IPS-18a (cell line): ENCODE data around the gene SYNGR1.

Experiments
- H3K27ac ChIP-seq: one replicate; pipeline ENCODE4 v1.5.1; 2013; ENCODE audit warnings: low read length
- H3K27me3 ChIP-seq: one replicate; pipeline ENCODE4 v1.6.1; 2013; ENCODE audit warnings: mild to moderate bottlenecking, low read length; ENCODE audit not compliant: control insufficient read depth, insufficient read depth
- H3K36me3 ChIP-seq: one replicate; pipeline ENCODE4 v1.6.1; 2013; ENCODE audit warnings: low read depth, low read length; ENCODE audit not compliant: control insufficient read depth
- H3K4me1 ChIP-seq: one replicate; pipeline ENCODE4 v1.6.1; 2013; ENCODE audit warnings: low read depth, low read length; ENCODE audit not compliant: control insufficient read depth
- H3K4me3 ChIP-seq: one replicate; pipeline ENCODE4 v1.5.1; 2013; ENCODE audit warnings: low read length
- H3K9ac ChIP-seq: one replicate; pipeline ENCODE4 v1.6.1; 2013; ENCODE audit warnings: mild to moderate bottlenecking, low read length, moderate library complexity
- H3K9me3 ChIP-seq: one replicate; pipeline ENCODE4 v1.6.1; 2013; ENCODE audit warnings: low read depth, low read length; ENCODE audit not compliant: control insufficient read depth

SYNGR1 gene

DNA sequence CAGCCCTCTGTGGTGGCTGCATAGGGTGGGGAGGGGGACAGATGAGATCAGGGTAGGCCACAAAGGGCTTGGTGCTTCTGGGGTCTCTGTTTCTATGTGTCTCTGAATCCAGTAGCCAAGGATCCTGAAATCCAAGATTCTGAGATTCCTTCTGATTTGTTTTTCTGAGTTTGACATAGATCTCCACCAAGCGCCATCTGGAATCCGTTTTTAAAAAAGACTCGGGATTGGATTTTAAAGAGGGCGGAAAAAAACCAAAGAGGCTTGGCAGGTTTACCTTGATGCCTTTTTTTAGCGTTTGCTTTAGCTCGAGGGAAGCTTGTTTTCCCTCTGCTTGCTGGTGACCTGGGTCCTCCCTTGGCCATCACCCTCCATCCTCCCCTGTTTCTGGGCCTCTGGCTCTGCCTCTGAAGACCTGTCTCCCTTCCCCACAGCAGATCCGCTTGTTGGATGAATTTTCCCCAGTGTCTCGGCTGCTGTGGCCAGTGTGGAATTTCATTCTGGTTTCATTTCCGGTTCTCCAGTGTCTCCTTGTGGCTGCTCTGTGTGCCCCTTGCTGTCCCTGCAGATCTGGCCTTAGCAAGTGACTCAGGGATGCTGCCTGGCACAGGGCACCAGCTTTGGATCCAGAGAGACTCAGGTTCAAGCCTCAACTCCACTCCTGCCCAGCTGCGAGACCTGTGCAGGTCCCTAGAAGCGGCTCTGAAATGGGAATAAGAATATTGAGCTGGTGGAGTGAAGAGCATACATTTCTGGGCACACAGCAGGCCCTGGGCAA lies 15.1 kb downstream of the SYNGR1 start:
- no peak overlapping the region for H3K27ac ChIP-seq
- no peaks in the 10 kb centered on the region for H3K27me3 ChIP-seq
- no peak overlapping the region for H3K4me3 ChIP-seq
- no peaks in the 10 kb centered on the region for H3K36me3 ChIP-seq
- H3K9me3 ChIP-seq, result no peaks in the 10 kb centered on the region
- H3K9ac ChIP-seq, result no peak overlapping the region
- H3K4me1 ChIP-seq, result peaks cover 14% of the 10 kb centered on the region

GRCh38 chr22:39365492-39365780 lies 15.6 kb downstream of the SYNGR1 start:
- Histone ChIP-seq H3K9ac (no peak overlapping the region), H3K36me3 (no peaks in the 10 kb centered on the region), H3K9me3 (no peaks in the 10 kb centered on the region), H3K27me3 (no peaks in the 10 kb centered on the region), H3K4me3 (no peak overlapping the region), H3K4me1 (peaks cover 14% of the 10 kb centered on the region), H3K27ac (no peak overlapping the region)

- H3K27ac ChIP-seq, result no peak overlapping the region
- peaks cover 6% of the 10 kb centered on the region for H3K4me1 ChIP-seq
- no peaks in the 10 kb centered on the region for H3K9me3 ChIP-seq
- no peaks in the 10 kb centered on the region for H3K36me3 ChIP-seq
- no peak overlapping the region for H3K4me3 ChIP-seq
- H3K9ac ChIP-seq, result no peak overlapping the region
- no peaks in the 10 kb centered on the region for H3K27me3 ChIP-seq
These were observed 17.2 kb downstream of the SYNGR1 start for GRCh38 chr22:39367035-39367434.

GRCh38 chr22:39368461-39368911 lies 18.7 kb downstream of the SYNGR1 start:
- Histone ChIP-seq H3K9ac (no peak overlapping the region), H3K9me3 (no peaks in the 10 kb centered on the region), H3K4me1 (no peaks in the 10 kb centered on the region), H3K27me3 (no peaks in the 10 kb centered on the region), H3K36me3 (no peaks in the 10 kb centered on the region), H3K27ac (no peak overlapping the region), H3K4me3 (no peak overlapping the region)

DNA sequence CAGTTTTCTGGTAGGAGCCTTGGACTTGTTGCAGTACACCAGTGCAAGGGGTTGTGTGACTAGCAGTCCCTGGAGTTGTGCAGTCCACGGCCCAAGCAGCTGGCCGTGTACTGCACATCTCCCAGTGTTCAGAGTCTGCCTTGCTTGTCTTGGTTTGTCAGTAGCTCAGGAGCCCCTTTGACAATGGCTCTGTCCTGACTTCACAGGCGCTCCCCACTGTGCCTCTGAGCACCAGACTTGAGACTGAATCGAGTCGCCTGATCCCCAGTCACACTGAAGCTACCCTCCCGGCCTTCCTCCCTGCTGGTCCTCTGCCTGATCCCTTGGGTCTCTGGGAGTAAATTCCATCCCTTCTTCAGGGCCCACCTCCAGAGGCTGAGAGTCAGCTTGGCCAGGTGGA lies 19.4 kb downstream of the SYNGR1 start:
- H3K9me3 ChIP-seq, result no peaks in the 10 kb centered on the region
- H3K4me3 ChIP-seq, result no peak overlapping the region
- H3K9ac ChIP-seq, result no peak overlapping the region
- no peaks in the 10 kb centered on the region for H3K36me3 ChIP-seq
- H3K4me1 ChIP-seq, result no peaks in the 10 kb centered on the region
- H3K27me3 ChIP-seq, result no peaks in the 10 kb centered on the region
- H3K27ac ChIP-seq, result no peak overlapping the region

DNA sequence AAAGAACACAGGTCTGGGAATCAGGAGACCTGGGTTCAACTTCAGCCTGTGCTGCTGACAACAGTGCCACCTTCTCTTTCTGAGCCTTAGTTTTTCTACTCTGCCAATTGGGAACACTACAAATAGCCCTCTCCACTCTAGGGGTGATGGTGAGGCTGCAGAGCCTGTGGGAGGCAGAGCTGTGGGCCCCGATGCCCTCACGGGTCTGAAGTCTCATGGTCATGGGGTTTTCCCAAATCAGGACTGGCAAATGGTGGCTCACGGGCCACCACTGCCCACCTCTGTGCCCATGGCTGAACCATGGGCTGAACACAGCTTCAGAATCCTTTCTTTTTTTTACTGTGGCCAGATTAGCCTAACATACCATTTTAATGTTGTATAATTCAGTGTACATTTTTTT lies 19.8 kb downstream of the SYNGR1 start:
- Histone ChIP-seq H3K27ac (no peak overlapping the region), H3K4me3 (no peak overlapping the region)

GRCh38 chr22:39371732-39372131 lies 21.9 kb downstream of the SYNGR1 start:
- no peak overlapping the region for H3K4me3 ChIP-seq
- no peak overlapping the region for H3K27ac ChIP-seq
- H3K4me1 ChIP-seq, result no peaks in the 10 kb centered on the region
- no peaks in the 10 kb centered on the region for H3K27me3 ChIP-seq
- H3K9ac ChIP-seq, result no peak overlapping the region
- H3K36me3 ChIP-seq, result no peaks in the 10 kb centered on the region
- H3K9me3 ChIP-seq, result no peaks in the 10 kb centered on the region

More for the DNA sequence above, 19.8 kb downstream of the SYNGR1 start:
- Histone ChIP-seq H3K27me3 (no peaks in the 10 kb centered on the region), H3K9ac (no peak overlapping the region), H3K36me3 (no peaks in the 10 kb centered on the region), H3K4me1 (no peaks in the 10 kb centered on the region), H3K9me3 (no peaks in the 10 kb centered on the region)

DNA sequence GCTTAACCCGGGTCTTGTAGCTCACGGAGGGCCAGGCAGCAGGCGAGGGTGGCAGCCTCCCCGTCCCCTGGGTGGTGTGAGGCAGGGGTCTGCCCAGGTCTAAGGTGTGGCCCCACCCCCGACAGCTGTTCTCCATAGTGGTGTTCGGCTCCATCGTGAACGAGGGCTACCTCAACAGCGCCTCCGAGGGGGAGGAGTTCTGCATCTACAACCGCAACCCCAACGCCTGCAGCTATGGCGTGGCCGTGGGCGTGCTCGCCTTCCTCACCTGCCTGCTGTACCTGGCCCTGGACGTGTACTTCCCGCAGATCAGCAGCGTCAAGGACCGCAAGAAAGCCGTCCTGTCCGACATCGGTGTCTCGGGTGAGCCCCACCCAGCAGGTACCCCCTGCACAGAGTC lies 24.4 kb downstream of the SYNGR1 start:
- H3K4me3 ChIP-seq, result no peak overlapping the region
- H3K36me3 ChIP-seq, result no peaks in the 10 kb centered on the region
- no peak overlapping the region for H3K9ac ChIP-seq
- no peaks in the 10 kb centered on the region for H3K9me3 ChIP-seq
- no peaks in the 10 kb centered on the region for H3K27me3 ChIP-seq
- H3K4me1 ChIP-seq, result no peaks in the 10 kb centered on the region
- no peak overlapping the region for H3K27ac ChIP-seq

DNA sequence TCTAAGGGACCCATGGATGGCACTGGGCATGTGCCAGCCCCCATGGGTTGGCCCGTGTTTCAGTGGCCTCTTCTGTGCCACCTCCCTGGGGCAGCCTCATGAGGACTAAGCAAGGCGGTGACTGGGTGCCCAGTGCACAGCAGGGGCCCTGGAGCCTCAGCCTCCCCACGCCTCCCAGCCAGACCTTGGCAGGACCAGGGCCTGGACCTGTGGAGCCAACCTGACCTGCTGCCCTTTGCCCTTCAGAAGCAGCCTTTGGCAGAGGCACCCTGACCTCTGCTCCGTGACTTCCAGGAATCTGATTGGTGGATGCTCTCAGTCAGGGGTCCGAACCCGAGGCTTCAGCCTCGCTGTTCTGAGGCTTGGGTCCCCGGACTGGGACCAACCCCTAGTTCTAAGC lies 25.0 kb downstream of the SYNGR1 start:
- no peaks in the 10 kb centered on the region for H3K27me3 ChIP-seq
- H3K9ac ChIP-seq, result no peak overlapping the region
- H3K4me3 ChIP-seq, result no peak overlapping the region
- no peaks in the 10 kb centered on the region for H3K9me3 ChIP-seq
- no peaks in the 10 kb centered on the region for H3K36me3 ChIP-seq
- no peaks in the 10 kb centered on the region for H3K4me1 ChIP-seq
- no peak overlapping the region for H3K27ac ChIP-seq

DNA sequence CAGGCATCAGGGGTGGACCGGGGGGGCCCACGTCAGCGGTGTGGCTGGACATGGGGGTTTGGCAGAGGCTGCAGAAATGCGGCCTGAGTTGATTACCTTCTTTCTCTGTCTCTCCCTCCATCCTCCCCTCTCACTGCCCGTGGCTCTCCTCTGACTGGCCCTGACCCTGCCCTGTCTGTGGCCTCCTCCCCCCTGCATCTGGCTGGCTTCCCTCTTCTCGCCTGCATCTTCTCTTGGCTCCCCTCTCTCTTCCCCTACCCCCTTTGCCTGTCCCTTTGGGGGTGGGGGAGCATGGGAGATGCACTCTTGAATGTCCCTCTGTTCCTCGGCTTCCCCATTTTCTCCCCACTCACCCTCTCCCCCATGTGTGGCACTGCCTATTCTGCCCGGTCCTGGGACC lies 25.9 kb downstream of the SYNGR1 start:
- Histone ChIP-seq H3K9ac (no peak overlapping the region), H3K4me1 (no peaks in the 10 kb centered on the region), H3K27ac (no peak overlapping the region), H3K36me3 (no peaks in the 10 kb centered on the region), H3K27me3 (no peaks in the 10 kb centered on the region), H3K4me3 (no peak overlapping the region), H3K9me3 (no peaks in the 10 kb centered on the region)

DNA sequence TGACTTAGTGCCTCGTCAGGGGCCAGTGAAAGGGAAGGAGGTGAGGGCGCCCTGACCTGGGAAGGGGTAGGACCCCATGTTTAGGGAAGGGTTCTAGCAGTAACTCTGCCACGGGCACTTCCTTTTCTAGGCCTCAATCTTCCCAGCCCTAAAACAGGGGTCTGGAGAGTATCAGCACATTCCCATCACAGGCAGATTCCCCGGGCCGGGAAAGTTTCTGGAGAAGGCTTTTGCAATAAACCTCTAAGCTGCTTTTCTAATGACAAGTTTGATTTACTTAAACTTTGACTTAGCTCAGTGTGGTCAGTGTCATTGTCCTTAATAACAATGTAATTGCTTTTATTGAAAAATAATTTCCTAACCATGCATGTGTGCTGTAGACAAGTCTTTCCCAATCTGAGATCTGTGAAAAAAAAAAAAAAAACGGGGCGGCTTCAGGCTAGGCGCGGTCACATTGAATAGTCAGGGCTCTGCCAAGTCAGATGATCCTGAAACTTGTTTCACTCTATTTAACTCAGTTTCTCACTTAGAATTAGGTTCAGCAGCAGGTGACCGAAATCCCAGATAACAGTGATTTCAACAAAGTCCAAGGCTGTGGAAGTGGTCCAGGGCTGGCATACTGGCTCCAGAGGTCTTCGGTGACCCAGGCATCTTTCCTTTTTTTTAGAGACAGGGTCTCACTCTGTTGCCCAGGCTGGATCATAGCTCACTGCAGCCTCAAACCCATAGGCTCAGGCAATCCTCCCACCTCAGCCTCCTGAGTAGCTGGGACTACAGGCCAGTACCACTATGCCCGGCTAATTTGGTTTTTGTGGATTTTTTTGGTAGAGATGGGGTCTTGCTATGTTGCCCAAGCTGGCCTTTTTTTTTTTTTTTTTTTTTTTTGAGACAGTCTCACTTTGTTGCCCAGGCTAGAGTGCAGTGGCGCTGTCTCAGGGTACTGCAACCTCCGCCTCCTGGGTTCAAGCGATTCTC lies 30.3 kb downstream of the SYNGR1 start:
- no peak overlapping the region for H3K27ac ChIP-seq
- H3K4me3 ChIP-seq, result no peak overlapping the region
- no peaks in the 10 kb centered on the region for H3K36me3 ChIP-seq
- no peaks in the 10 kb centered on the region for H3K9me3 ChIP-seq
- no peak overlapping the region for H3K9ac ChIP-seq
- H3K4me1 ChIP-seq, result no peaks in the 10 kb centered on the region
- H3K27me3 ChIP-seq, result no peaks in the 10 kb centered on the region
